Measurements from ENCODE around the gene CLIC1.
A peak's percentile ranks its signal among the peaks of the same experiment; 100 is the strongest.

Gene CLIC1

GRCh38 chr6:31736768-31737314, 511 bp upstream of the CLIC1 start:
- peak overlapping the region; percentile 99 for H3K27ac ChIP-seq
- TF ChIP-seq CTCF (conservative IDR thresholded peaks at IDR 0.05), result no peak

- no peak for TF ChIP-seq CTCF (conservative IDR thresholded peaks at IDR 0.05)
- H3K27ac ChIP-seq, result peak overlapping the region; percentile 99
Observed at GRCh38 chr6:31734821-31735406, 1.4 kb downstream of the CLIC1 start.

DNA sequence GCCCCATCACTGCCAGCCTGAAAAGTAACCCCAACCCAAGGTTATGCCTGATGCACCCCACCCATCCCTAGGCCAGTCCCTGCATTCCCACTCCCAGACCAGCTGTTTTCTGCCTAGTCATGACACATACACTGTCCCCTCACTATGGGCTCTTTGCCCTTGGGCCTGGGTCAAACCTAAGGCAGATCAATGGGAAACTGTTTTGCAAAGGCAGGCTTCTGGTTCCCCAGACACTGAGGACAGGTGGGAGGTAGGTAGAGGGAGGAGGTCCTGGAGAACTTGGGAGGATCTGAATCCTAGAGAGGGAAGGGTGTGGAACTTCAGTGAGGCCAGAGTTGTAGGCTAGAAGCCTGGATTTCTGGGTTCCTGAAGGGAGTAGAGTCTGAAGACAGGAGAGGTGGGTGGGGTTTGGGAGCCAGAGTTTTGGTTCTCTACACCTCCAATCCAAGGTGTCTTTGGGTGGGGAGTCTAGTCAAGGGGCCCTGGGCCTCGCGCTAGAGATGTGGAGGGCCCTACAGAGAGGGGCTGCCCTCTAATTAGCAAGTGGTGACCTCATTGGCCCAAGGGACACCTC, 2.0 kb downstream of the CLIC1 start:
- no peak for TF ChIP-seq CTCF (conservative IDR thresholded peaks at IDR 0.05)

DNA sequence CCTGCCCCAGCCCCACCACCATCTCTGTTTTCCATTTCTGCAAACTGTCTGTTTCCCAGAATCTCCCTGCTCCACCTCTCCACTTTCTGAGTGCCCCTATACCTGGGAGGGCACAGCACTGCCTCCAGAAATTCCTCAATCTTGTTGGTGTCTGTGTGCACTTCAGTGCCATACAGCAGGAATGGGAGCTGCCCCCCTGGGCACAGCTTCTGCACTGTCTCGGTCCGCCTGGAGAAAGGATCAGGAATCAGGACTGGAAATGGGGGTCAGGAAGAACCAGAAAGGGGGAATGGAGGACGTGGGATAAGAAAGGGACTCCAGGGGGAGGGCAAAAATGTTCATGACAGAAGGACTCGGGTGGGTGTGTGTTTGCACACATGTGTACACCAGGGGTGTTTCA, 2.6 kb downstream of the CLIC1 start:
- H3K27ac ChIP-seq, result peak overlapping the region; percentile 99; the same call in 1 of the 2 replicates
- no peak for TF ChIP-seq CTCF (conservative IDR thresholded peaks at IDR 0.05)

More for the DNA sequence above, 2.0 kb downstream of the CLIC1 start:
- H3K27ac ChIP-seq, result peak overlapping the region; percentile 99

DNA sequence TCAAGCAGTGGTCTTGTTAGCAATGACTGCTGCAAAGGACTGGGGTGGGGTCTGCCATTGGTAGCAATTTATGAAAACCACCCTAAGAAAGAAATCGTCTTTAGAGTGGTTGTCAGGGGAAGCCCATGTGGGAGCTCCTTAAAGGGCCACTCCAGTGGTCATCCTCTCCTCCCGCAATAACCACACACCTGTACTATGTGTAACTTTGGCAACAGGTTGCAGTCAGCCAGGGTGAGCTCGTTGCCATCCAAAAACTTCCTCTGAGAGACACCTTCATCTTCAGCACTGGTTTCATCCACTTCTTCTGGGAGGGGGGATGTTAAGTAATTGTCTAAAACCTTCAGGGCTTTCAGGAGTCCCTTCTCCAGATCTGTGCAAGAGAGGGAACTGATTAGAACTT, 4.3 kb downstream of the CLIC1 start:
- H3K27ac ChIP-seq, result no peak overlapping the region
- TF ChIP-seq CTCF (conservative IDR thresholded peaks at IDR 0.05), result no peak

- TF ChIP-seq CTCF (conservative IDR thresholded peaks at IDR 0.05), result no peak
- peak overlapping the region; percentile 77 for H3K27ac ChIP-seq
Observed at GRCh38 chr6:31730631-31731086, 5.7 kb downstream of the CLIC1 start.

GRCh38 chr6:31729979-31730630, 6.2 kb downstream of the CLIC1 start:
- TF ChIP-seq CTCF (conservative IDR thresholded peaks at IDR 0.05), result no peak
- peak overlapping the region; percentile 77 for H3K27ac ChIP-seq
